Retina (tissue), 1 donor: ENCODE measurements around the gene CYP4V2.
"Not testable (repeated sequence)": the region's sequence is repeated elsewhere in the genome, so short reads cannot be mapped to it uniquely, and the experiment has no call there.

ENCODE experiments used
- DNase-seq: peaks from one replicate; pipeline ENCODE4 v3.0.0-alpha.2; 2016

CYP4V2 gene

DNA sequence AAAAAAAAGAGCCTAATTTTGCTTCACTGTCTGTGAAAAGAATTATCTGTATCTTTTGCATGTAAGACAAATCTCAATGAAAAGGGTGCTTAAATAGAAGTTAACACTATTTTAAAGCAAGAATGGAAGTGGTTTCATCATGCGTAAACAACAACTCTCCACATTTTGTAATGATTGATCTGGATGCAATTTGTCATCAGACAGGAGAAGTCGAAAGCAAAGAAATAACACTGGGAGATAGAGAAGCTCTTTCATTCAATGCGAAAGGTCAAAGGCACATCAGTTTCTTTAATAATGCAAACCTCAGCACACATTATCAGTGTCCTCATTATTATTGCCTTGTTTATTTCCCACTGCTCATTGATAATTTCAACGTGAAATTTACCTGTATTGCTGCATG lies 44.8 kb downstream of the CYP4V2 start:
- DNase-seq, result no peak

DNA sequence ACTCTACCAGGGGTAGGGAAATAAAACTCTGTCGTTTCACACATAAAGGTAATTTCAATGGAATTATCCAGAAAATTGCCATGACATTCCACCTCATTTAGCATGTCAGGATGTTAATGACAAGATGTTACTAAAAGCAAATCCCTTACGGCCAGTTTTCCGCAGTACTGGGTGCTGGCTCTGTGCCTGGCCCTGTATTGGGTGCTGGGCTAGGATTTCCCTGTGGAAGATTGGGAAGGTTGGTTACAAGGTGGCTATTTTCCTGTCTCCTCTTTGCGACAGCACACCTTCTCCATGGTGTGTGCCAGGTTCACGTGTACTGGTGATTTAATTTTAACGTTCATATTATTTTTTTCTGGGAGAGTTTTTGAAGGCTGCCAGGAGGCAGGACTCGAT lies 49.1 kb downstream of the CYP4V2 start:
- no peak for DNase-seq

DNA sequence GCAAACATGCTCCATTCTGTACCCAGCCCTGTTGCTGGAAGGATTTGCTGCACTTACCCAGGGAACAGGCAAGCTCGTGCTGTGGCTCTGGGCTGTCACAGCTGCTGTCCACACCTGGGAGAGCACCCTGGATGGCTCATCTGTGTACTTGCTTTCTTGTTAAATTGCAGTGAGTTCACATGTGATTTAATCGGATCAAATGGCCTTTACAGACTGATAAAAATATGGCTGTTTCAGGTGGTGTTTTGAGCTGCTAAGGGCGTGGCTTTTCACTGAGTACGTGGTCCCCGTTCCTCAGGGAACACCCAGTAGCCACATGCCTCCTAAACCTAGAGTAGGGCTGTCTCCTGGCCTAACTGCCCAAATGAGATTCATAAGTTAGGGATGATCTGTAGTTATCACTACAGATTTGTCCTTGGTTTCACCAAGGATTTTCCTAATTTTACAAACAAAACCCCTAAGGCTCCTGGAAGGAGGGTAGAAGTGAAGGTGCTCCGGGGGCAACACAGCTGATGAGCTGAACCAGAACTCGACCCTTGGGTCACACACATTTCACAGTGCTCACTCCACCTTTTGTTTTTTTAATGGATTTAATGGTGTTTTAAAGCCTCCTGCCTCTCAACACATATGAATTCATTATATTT lies 49.6 kb downstream of the CYP4V2 start:
- DNase-seq, result no peak

DNA sequence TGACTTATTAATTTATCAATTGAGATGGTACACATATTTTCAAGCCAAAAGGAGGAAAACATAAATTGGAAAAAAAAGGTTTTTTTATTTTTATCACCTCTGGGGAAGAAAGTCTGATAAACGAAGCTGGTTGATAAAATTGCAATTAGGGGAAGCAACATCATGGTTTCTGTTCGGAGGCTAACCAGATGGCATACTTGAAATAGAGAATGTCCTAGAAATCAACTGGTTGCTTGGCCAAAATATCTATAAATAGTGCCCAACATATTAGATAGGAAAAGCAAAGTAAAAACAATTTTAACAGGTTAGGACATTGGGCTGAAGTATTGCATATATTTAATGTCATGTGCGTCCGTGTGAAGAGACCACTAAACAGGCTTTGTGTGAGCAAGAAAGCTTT lies 50.2 kb downstream of the CYP4V2 start:
- no peak for DNase-seq

GRCh38 chr4:186242031-186242430 lies 50.7 kb downstream of the CYP4V2 start:
- not testable (repeated sequence) for DNase-seq

DNA sequence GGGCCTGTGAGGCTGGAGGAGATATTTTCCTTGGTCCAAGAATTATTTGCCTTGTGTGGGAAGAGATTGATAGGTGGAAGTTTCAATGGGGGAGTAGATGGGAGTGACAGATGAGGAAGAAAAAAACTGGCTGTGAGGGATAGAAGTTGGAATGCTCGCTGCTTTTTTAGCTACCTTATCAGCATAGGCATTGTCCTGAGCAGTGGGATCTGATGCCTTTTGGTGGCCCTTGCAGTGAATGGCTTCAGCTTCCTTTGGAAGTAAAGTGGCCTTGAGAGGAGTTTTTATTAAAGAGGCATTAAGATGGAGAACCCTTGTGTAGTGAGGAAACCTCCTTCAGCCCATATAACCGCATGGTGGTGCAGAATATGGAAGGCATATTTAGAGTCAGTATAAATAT lies 52.0 kb downstream of the CYP4V2 start:
- no peak for DNase-seq

DNA sequence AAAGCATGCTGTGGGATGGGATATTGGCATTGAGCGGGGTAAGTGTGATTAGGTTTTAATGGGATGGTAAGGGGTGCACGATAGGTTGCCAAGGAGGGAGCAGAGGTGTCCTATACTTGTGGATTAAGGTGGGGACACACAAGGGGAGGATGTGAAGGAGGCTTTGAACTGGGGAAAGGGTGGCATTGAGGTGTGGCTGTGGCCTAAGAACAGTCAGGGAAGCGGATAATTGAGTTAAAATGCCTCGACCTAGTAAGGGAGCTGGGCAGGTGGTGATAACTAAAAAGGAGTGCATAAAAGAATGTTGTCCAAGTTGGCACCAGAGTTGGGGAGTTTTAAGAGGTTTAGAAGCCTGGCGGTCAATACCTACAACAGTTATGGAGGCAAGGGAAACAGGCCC lies 53.5 kb downstream of the CYP4V2 start:
- DNase-seq, result no peak

- not testable (repeated sequence) for DNase-seq
These were observed 55.8 kb downstream of the CYP4V2 start for GRCh38 chr4:186247062-186247752.

DNA sequence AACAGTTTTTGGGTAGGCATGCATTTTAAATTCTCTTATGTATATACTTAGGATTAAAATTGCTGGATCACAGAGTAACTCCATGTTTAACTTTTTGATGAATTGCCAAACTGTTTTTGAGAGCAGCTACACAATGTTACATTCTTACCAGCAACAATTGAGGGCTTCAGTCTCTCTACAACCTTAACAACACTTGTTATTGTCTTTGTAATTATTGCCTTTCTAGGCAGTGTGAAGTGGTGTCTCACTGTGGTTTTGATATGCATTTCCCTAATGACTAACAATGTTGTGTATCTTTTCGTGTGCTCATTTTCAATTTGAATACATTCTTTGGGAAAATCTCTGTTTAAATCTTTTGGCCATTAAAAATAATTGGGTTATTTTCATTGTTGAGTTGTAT lies 57.3 kb downstream of the CYP4V2 start:
- DNase-seq, result no peak

GRCh38 chr4:186249785-186250754 lies 58.7 kb downstream of the CYP4V2 start:
- no peak for DNase-seq

GRCh38 chr4:186250760-186251159 lies 59.4 kb downstream of the CYP4V2 start:
- DNase-seq, result no peak

DNA sequence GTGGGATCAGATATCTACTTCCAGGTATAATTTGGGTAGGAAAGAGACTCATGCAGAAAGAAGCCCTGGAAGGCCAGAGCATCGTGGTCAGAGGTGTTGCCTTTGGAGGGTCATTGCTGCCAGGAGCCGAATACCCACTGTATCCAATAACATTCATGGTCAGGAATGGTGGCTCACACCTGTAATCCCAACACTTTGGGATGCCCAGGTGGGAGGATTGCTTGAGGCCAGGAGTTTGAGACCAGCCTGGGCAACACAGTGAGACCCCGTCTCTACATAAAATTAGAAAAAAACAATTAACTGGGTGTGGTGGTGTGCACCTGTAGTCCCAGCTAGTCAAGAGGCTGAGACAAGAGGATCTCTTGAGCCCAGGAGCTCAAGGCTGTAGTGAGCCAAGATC lies 63.8 kb downstream of the CYP4V2 start:
- no peak for DNase-seq

- DNase-seq, result no peak
These were observed 66.9 kb downstream of the CYP4V2 start for GRCh38 chr4:186258216-186258811.

GRCh38 chr4:186260117-186260503 lies 68.7 kb downstream of the CYP4V2 start:
- DNase-seq, result no peak
